KMS-11 (cell line): Measurements from ENCODE around the gene DNAH10.

Source experiments
- H2AFZ ChIP-seq: fragments of 200-600 bp; sonication (generic); 2 replicates; pipeline ENCODE4 v1.6.1; 2016; ENCODE audit warnings: antibody characterized with exemption, mixed run types, low read depth
- H3K27ac ChIP-seq: fragments of 200-600 bp; sonication (generic); 2 replicates; pipeline ENCODE4 v1.6.1; 2016; ENCODE audit warnings: mild to moderate bottlenecking, mixed run types
- H3K27me3 ChIP-seq: fragments of 200-600 bp; sonication (generic); 2 replicates; pipeline ENCODE4 v1.6.1; 2017; ENCODE audit warnings: mild to moderate bottlenecking, low read depth, mixed run types, moderate library complexity; ENCODE audit not compliant: insufficient read depth
- H3K36me3 ChIP-seq: fragments of 200-600 bp; sonication (generic); 2 replicates; pipeline ENCODE4 v1.6.1; 2017; ENCODE audit warnings: mild to moderate bottlenecking, mixed run types; ENCODE audit not compliant: insufficient read depth
- H3K4me1 ChIP-seq: fragments of 200-600 bp; sonication (generic); 2 replicates; pipeline ENCODE4 v1.6.1; 2016; ENCODE audit warnings: mild to moderate bottlenecking, low read depth, mixed run types; ENCODE audit not compliant: poor library complexity, severe bottlenecking
- H3K4me2 ChIP-seq: fragments of 200-600 bp; sonication (generic); 2 replicates; pipeline ENCODE4 v1.7.0; 2016; ENCODE audit warnings: mild to moderate bottlenecking, mixed run types
- H3K4me3 ChIP-seq: fragments of 200-600 bp; sonication (generic); IDR thresholded peaks from 2 replicates; pipeline ENCODE4 v1.6.1; 2017; ENCODE audit warnings: low read depth, low read length, mixed read lengths; ENCODE audit not compliant: insufficient read depth
- H3K79me2 ChIP-seq: fragments of 200-600 bp; sonication (generic); 2 replicates; pipeline ENCODE4 v1.6.1; 2016; ENCODE audit warnings: low read depth, mixed run types; ENCODE audit not compliant: insufficient read depth
- H3K9ac ChIP-seq: fragments of 200-600 bp; sonication (generic); 2 replicates; pipeline ENCODE4 v1.6.1; 2016; ENCODE audit warnings: mild to moderate bottlenecking, mixed run types
- H4K20me1 ChIP-seq: fragments of 200-600 bp; sonication (generic); 2 replicates; pipeline ENCODE4 v1.6.1; 2016; ENCODE audit warnings: mild to moderate bottlenecking, mixed run types; ENCODE audit not compliant: insufficient read depth
- TF ChIP-seq, protein P1 (sequence below): fragments of 200-600 bp; sonication (generic); conservative IDR thresholded peaks from 2 replicates; pipeline ENCODE4 v1.6.1; 2017; ENCODE audit warnings: low read depth, mild to moderate bottlenecking, antibody characterized with exemption, low read length, moderate library complexity, mixed read lengths

The DNAH10 gene

GRCh38 chr12:123936471-123936870 is 174.4 kb downstream of the DNAH10 start:
- H3K4me3 ChIP-seq, result no peak overlapping the region
- no peak overlapping the region for H2AFZ ChIP-seq
- H3K27me3 ChIP-seq, result no peaks in the 10 kb centered on the region
- H4K20me1 ChIP-seq, result no peaks in the 10 kb centered on the region
- TF ChIP-seq, protein P1, sequence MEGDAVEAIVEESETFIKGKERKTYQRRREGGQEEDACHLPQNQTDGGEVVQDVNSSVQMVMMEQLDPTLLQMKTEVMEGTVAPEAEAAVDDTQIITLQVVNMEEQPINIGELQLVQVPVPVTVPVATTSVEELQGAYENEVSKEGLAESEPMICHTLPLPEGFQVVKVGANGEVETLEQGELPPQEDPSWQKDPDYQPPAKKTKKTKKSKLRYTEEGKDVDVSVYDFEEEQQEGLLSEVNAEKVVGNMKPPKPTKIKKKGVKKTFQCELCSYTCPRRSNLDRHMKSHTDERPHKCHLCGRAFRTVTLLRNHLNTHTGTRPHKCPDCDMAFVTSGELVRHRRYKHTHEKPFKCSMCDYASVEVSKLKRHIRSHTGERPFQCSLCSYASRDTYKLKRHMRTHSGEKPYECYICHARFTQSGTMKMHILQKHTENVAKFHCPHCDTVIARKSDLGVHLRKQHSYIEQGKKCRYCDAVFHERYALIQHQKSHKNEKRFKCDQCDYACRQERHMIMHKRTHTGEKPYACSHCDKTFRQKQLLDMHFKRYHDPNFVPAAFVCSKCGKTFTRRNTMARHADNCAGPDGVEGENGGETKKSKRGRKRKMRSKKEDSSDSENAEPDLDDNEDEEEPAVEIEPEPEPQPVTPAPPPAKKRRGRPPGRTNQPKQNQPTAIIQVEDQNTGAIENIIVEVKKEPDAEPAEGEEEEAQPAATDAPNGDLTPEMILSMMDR, result no peak
- no peak overlapping the region for H3K27ac ChIP-seq
- no peaks in the 10 kb centered on the region for H3K79me2 ChIP-seq
- H3K36me3 ChIP-seq, result no peaks in the 10 kb centered on the region
- H3K4me1 ChIP-seq, result peaks cover 7% of the 10 kb centered on the region
- H3K4me2 ChIP-seq, result no peak overlapping the region
- H3K9ac ChIP-seq, result no peak overlapping the region

DNA sequence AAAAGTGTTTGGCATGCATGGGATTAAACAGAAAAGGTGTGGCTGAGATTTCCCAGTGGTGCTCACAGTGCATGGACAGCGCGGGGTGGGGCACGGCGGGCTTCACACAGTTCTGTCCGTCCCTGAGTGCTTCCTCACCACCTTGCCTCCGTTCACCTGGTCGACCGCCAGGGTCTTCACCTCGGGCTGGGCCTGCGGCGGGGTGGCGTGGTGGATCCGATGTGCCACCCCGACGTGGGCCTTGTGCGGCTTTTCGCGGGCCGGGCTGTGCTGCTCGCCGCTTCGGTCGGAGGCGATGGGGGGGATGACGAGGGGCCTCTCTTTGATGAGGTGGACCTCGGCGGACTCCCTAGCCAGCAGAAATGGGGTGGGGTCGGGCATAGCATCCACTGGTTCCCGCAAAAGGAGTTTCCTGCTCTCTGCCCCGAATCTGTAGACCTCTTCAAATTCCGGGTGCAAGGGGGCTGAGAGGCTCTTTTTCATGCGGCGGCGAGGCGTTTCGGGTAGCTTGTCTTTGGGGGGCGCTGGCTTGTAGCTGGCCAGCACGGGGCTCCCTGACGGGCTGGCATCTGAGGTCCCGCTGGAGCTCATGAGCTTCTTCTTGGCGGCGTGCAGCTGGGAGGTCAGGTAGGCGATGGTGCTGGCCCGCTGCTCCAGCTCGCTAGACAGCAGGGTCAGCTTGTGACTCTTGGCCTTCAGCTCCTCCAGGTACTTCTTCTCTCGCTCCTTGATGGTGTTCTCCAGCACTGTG is 175.0 kb downstream of the DNAH10 start:
- TF ChIP-seq, protein P1, result no peak
- no peaks in the 10 kb centered on the region for H4K20me1 ChIP-seq
- no peak overlapping the region for H3K27ac ChIP-seq
- H3K4me2 ChIP-seq, result no peak overlapping the region
- no peaks in the 10 kb centered on the region for H3K36me3 ChIP-seq
- H3K79me2 ChIP-seq, result no peaks in the 10 kb centered on the region
- no peak overlapping the region for H3K4me3 ChIP-seq
- H2AFZ ChIP-seq, result no peak overlapping the region
- no peaks in the 10 kb centered on the region for H3K27me3 ChIP-seq
- H3K4me1 ChIP-seq, result peaks cover 7% of the 10 kb centered on the region
- no peak overlapping the region for H3K9ac ChIP-seq

GRCh38 chr12:123937707-123938591 is 175.8 kb downstream of the DNAH10 start:
- Histone ChIP-seq H3K4me3 (no peak overlapping the region), H3K4me1 (peaks cover 7% of the 10 kb centered on the region), H2AFZ (no peak overlapping the region), H3K27ac (no peak overlapping the region), H3K36me3 (no peaks in the 10 kb centered on the region), H3K79me2 (no peaks in the 10 kb centered on the region), H3K4me2 (no peak overlapping the region), H3K27me3 (no peaks in the 10 kb centered on the region), H3K9ac (no peak overlapping the region), H4K20me1 (no peaks in the 10 kb centered on the region)
- TF ChIP-seq, protein P1, result no peak

GRCh38 chr12:123938679-123939480 is 176.8 kb downstream of the DNAH10 start:
- peaks cover 7% of the 10 kb centered on the region for H3K4me1 ChIP-seq
- H3K27me3 ChIP-seq, result no peaks in the 10 kb centered on the region
- H4K20me1 ChIP-seq, result no peaks in the 10 kb centered on the region
- no peaks in the 10 kb centered on the region for H3K79me2 ChIP-seq
- no peak overlapping the region for H3K4me3 ChIP-seq
- H3K4me2 ChIP-seq, result no peak overlapping the region
- H3K27ac ChIP-seq, result no peak overlapping the region
- TF ChIP-seq, protein P1, result 0 out of 2 replicates have a peak, but pooled peaks have one; percentile 16
- H2AFZ ChIP-seq, result no peak overlapping the region
- H3K36me3 ChIP-seq, result no peaks in the 10 kb centered on the region
- H3K9ac ChIP-seq, result no peak overlapping the region
